Keratinocyte (primary cell): ENCODE measurements around the gene CORO2A.

Experiments used
- CTCF ChIP-seq, 3 experiments: IDR thresholded peaks in 1 of 3; conservative IDR thresholded peaks in 1 of 3; optimal IDR thresholded peaks in 1 of 3; 2 replicates in 2 of 3; 3 replicates in 1 of 3; pipeline versions ENCODE3 to v1.5.1; 2011; ENCODE audit warnings: low read length in 3 of 3, mild to moderate bottlenecking in 3 of 3, moderate library complexity in 2 of 3, control low read depth in 1 of 3, inconsistent platforms in 1 of 3; ENCODE audit not compliant: insufficient read depth in 2 of 3; ENCODE audit errors: extremely low read depth in 1 of 3
- EZH2 ChIP-seq: IDR thresholded peaks from one replicate; pipeline ENCODE4 v1.6.1; 2012; ENCODE audit warnings: inconsistent platforms, mild to moderate bottlenecking, low read length, moderate library complexity

GRCh38 chr9:98185611-98186171 is 6.7 kb downstream of the CORO2A start:
- no peak for TF ChIP-seq CTCF (optimal IDR thresholded peaks at IDR 0.05 in 1 of 3, IDR thresholded peaks at IDR 0.05 in 1 of 3, conservative IDR thresholded peaks at IDR 0.05 in 1 of 3; ENCODE audit: extremely low read depth in 1 of 3, insufficient read depth in 2 of 3, low read length in 3 of 3)
- no peak for TF ChIP-seq EZH2
